ENCODE results near the gene CYTH4.

GRCh38 chr22:37237371-37238268 lies 44.7 kb upstream of the CYTH4 start:
- TF ChIP-seq CTCF (IDR thresholded peaks at IDR 0.05) = no peak
- no peak for TF ChIP-seq POLR2A (IDR thresholded peaks at IDR 0.05)
- no peak for TF ChIP-seq EP300 (IDR thresholded peaks at IDR 0.05)

All from ovary (tissue), 3 donors.